ENCODE data around the gene SMYD3. TPM values are rescaled to one million over a fixed set of nuclear protein-coding genes. Genes with fewer than 3 reads are reported as not detected.
A peak's percentile ranks its signal among the peaks of the same experiment; 100 is the strongest.

SMYD3 gene
- total RNA-seq, 6 experiments from 2014 or later = 6.3 to 10.0 (median 6.6) TPM

DNA sequence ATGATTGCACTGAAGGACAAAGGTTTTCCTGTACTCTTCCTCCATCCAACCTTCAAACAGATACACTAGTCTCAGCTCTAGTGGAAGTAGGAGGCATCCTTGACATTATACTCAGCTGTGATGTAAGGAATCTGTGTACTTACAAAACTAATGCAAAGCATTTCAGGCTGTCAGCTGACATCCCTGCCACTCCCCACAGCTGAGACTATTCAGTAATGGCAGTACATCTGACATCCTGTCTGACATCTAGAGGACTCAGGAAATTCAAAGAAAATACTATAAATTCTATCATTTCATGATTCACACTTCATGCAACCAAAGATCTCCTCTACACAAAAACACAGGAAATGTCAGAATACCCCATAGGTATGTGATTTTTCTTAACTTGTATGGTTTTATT is 325.8 kb downstream of the SMYD3 start:
- no peak for ATAC-seq
- Histone ChIP-seq H3K36me3 (no peaks in the 10 kb centered on the region), H3K27ac (no peak overlapping the region), H3K27me3 (no peaks in the 10 kb centered on the region), H3K4me3 (no peak overlapping the region), H3K9me3 (no peaks in the 10 kb centered on the region), H3K4me1 (no peaks in the 10 kb centered on the region)
- TF ChIP-seq, protein P1, sequence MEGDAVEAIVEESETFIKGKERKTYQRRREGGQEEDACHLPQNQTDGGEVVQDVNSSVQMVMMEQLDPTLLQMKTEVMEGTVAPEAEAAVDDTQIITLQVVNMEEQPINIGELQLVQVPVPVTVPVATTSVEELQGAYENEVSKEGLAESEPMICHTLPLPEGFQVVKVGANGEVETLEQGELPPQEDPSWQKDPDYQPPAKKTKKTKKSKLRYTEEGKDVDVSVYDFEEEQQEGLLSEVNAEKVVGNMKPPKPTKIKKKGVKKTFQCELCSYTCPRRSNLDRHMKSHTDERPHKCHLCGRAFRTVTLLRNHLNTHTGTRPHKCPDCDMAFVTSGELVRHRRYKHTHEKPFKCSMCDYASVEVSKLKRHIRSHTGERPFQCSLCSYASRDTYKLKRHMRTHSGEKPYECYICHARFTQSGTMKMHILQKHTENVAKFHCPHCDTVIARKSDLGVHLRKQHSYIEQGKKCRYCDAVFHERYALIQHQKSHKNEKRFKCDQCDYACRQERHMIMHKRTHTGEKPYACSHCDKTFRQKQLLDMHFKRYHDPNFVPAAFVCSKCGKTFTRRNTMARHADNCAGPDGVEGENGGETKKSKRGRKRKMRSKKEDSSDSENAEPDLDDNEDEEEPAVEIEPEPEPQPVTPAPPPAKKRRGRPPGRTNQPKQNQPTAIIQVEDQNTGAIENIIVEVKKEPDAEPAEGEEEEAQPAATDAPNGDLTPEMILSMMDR (IDR thresholded peaks at IDR 0.05) = no peak
- TF ChIP-seq POLR2A (IDR thresholded peaks at IDR 0.05) = no peak
- DNase-seq = no peak
- intact Hi-C loops (cut with DNase I) = no loop called here

DNA sequence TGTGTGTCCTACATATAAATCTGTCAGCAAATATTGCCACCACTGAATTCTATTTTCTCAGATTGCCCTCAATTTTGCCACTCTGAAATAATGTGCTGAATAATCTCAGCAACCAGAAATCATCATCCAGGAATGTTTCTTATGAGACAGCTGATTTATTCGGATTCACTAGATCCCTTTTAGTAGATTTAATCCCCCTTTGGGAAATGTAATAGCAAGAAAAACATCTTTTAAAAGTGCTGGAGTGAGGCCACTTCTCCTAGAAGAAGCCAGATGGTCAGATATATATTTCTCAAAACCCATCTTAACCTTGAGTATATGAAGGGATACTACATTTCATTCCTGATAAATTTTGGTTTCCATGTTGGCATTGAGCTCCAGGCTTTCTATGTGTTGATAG is 327.7 kb downstream of the SMYD3 start:
- Histone ChIP-seq H3K9me3 (no peaks in the 10 kb centered on the region), H3K4me1 (no peaks in the 10 kb centered on the region), H3K36me3 (no peaks in the 10 kb centered on the region), H3K27me3 (no peaks in the 10 kb centered on the region), H3K4me3 (no peak overlapping the region), H3K27ac (no peak overlapping the region)
- DNase-seq = no peak
- 77% methylated on average over 1 of the region's 1 CpG for WGBS (ENCODE audit: insufficient coverage, low coverage, low lambda C conversion rate, missing lambda C conversion rate)
- ATAC-seq = no peak
- TF ChIP-seq, protein P1 (IDR thresholded peaks at IDR 0.05) = no peak
- no peak for TF ChIP-seq POLR2A (IDR thresholded peaks at IDR 0.05)
- intact Hi-C loops (cut with DNase I) = no loop called here

DNA sequence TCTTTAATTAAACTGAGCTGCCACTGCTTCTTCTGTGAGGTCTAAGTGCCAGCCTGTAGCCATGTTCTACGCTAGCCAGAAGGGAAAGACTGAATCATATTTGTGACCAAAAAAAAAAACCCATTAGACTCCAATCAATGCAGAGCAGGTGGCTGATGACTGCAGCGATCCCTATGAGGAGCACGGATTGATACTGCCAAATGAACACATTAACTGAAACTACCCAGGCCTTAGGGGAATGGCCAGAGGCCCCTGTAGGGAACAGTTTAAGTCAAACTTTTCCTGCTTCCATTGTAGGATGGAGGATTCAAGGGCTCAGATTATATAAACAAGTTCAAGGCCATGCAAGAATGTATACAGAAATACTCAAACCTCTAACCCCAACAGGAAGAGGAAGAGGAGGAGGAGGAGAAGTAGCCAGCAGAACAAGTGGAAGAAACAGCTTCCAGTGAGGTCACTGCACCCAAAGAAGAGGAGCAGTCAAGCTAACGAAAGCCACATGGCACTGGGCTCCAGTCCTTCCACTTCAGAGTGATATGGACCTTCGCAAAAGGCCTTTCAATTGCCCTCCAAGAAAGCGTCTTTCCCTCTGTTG is 328.3 kb downstream of the SMYD3 start:
- 52% methylated on average over 5 of the region's 6 CpGs for WGBS (ENCODE audit: insufficient coverage, low coverage, low lambda C conversion rate, missing lambda C conversion rate)
- no peaks in the 10 kb centered on the region for H3K4me1 ChIP-seq
- H3K27me3 ChIP-seq = no peaks in the 10 kb centered on the region
- no peak overlapping the region for H3K27ac ChIP-seq
- TF ChIP-seq POLR2A (IDR thresholded peaks at IDR 0.05) = no peak
- TF ChIP-seq, protein P1 (IDR thresholded peaks at IDR 0.05) = no peak
- no peaks in the 10 kb centered on the region for H3K9me3 ChIP-seq
- ATAC-seq (peak; percentile 22 to 45 (median 37)), DNase-seq (no peak)
- H3K36me3 ChIP-seq = no peaks in the 10 kb centered on the region
- no peak overlapping the region for H3K4me3 ChIP-seq
- intact Hi-C loops (cut with DNase I) = no loop called here

DNA sequence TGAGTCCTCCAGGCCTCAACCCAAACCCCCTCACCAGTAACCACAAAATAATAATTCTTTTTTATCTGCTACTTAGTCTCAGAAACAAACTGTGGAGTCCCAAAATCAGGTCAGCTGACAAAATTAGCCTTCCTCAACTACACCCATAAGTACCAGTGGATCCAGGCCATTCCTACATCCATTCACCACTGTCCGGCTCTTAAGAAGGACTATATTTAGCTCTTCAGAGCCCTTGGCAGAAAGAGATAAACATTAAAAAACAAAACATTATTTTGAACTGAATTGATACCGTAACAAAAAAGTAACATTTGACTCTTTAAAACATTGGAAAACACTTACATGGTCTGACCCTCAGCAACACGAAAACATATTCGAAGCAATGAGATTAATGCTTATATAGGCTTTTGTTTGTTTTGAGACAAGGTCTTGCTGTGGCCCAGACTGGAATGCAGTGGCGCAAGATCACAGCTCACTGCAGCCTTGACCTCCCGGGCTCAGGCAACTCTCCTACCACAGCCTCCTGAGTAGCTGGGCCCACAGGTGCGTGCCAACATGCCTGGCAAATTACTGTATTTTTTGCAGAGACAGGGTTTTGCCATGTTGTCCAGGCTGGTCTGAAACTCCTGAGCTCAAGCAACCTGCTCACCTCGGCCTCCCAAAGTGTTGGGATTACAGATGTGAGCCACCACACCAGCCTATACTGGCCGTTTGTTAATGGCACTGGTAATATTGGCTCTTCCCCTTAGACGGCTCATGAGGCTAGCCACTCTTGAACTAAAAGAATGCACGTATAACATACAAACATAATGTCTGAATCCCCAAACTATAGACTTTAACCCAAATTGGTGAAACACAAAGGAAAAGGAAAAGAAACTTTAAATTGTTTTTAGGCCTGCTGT is 330.7 kb downstream of the SMYD3 start:
- Histone ChIP-seq H3K9me3 (no peaks in the 10 kb centered on the region), H3K27me3 (no peaks in the 10 kb centered on the region), H3K4me1 (no peaks in the 10 kb centered on the region), H3K36me3 (no peaks in the 10 kb centered on the region), H3K4me3 (no peak overlapping the region), H3K27ac (no peak overlapping the region)
- intact Hi-C loops (cut with DNase I) = no loop called here
- no peak for ATAC-seq
- 80% methylated on average over 7 of the region's 11 CpGs for WGBS (ENCODE audit: insufficient coverage, low coverage, low lambda C conversion rate, missing lambda C conversion rate)
- no peak for DNase-seq
- TF ChIP-seq POLR2A (IDR thresholded peaks at IDR 0.05) = no peak
- TF ChIP-seq, protein P1 (IDR thresholded peaks at IDR 0.05) = no peak
